ENCODE data around the gene OR7A17.

DNA sequence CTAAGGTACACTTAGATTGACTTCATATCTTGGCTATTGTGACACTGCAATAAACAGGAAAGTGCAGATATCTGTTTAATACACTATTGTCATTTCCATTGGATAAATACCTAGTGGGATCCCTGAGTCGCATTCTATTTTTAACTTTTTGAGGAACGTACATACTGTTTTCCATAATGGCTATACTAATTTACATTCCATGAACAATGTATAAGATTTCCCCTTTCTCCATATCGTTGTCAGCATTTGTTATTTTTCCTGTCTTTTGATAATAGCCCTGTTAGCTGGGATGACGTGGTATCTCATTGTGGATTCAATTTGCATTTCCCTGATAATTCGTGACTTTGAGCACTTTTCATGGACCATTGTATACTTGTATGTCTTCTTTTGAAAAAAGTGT is 17.4 kb downstream of the OR7A17 start:
- TF ChIP-seq CTCF (IDR thresholded peaks at IDR 0.05 in 4 of 5, conservative IDR thresholded peaks at IDR 0.05 in 1 of 5) (no peak), POLR2A (IDR thresholded peaks at IDR 0.05) (no peak)

Data from gastrocnemius medialis (tissue), 4 donors.